GM06990 (cell line): ENCODE data around the gene NSD2.

Source experiments
- DNase-seq: peaks from one replicate; pipeline ENCODE4 v3.0.0-alpha.2; 2011; ENCODE audit not compliant: insufficient read length; ENCODE audit errors: extremely low read depth
- H3K27me3 ChIP-seq: replicated peaks from 2 replicates; pipeline ENCODE4 v1.6.0; 2011; ENCODE audit warnings: low read length; ENCODE audit not compliant: control insufficient read depth, insufficient read depth
- H3K36me3 ChIP-seq: 2 replicates; pipeline ENCODE4 v1.5.1; 2011; ENCODE audit warnings: low read length; ENCODE audit not compliant: control insufficient read depth, insufficient read depth
- H3K4me3 ChIP-seq: replicated peaks from 2 replicates; pipeline ENCODE4 v1.5.1; 2011; ENCODE audit warnings: low read depth, mild to moderate bottlenecking, control low read depth, low read length
- CTCF ChIP-seq: IDR thresholded peaks from 2 replicates; pipeline ENCODE4 v1.5.1; 2011; ENCODE audit warnings: low read length, control low read depth, mild to moderate bottlenecking, inconsistent platforms; ENCODE audit not compliant: insufficient read depth, poor library complexity, severe bottlenecking

NSD2 gene

DNA sequence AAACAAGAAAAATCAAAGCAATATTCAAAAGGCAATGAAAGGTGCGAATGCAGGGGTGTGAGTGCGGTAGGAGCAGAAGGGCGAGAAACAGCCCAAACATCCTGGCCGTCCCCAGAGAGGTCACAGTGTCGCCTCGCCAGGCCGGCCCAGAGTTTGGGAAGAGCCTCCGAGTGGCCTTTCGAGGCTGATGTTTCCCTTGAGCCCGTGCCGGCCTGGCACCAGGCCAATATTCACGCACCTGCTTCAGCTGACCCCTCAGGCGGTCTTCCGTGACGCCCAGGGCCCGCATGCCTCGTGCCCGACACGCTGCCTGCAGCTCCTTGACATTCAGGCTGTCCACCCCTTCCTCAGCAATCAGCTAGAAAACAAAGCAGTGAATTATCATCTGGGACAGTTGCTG is 45.9 kb upstream of the NSD2 start:
- no peak for DNase-seq
- no peak for TF ChIP-seq CTCF
- no peaks in the 10 kb centered on the region for H3K27me3 ChIP-seq
- no peak overlapping the region for H3K4me3 ChIP-seq
- peaks cover 33% of the 10 kb centered on the region for H3K36me3 ChIP-seq

- DNase-seq: no peak
- Histone ChIP-seq H3K27me3 (no peaks in the 10 kb centered on the region), H3K4me3 (no peak overlapping the region), H3K36me3 (peaks cover 33% of the 10 kb centered on the region)
- no peak for TF ChIP-seq CTCF
These were observed 44.5 kb upstream of the NSD2 start for GRCh38 chr4:1826531-1827350.

DNA sequence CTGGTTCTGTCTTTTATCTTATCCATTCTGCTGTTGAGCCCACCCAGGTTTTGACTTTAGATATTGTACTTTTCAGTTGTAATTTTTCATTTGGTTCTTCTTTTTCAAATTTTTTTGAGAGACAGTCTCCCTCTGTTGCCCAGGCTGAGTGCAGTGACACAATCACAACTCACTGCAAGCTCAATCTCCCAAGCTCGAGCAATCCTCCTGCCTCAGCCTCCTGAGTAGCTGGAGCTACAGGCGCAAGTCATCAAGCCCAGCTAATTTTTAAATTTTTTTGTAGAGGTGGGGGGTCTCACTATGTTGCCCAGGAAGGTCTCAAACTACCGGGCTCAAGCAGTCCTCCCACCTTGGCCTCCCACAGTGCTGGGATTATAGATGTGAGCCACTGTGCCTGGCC is 41.0 kb upstream of the NSD2 start:
- no peak for TF ChIP-seq CTCF
- no peak for DNase-seq
- no peak overlapping the region for H3K4me3 ChIP-seq
- peaks cover 24% of the 10 kb centered on the region for H3K36me3 ChIP-seq
- no peaks in the 10 kb centered on the region for H3K27me3 ChIP-seq

- Histone ChIP-seq H3K27me3 (no peaks in the 10 kb centered on the region), H3K4me3 (no peak overlapping the region), H3K36me3 (peaks cover 25% of the 10 kb centered on the region)
- DNase-seq: no peak
- no peak for TF ChIP-seq CTCF
These were observed 40.5 kb upstream of the NSD2 start for GRCh38 chr4:1830642-1831228.

DNA sequence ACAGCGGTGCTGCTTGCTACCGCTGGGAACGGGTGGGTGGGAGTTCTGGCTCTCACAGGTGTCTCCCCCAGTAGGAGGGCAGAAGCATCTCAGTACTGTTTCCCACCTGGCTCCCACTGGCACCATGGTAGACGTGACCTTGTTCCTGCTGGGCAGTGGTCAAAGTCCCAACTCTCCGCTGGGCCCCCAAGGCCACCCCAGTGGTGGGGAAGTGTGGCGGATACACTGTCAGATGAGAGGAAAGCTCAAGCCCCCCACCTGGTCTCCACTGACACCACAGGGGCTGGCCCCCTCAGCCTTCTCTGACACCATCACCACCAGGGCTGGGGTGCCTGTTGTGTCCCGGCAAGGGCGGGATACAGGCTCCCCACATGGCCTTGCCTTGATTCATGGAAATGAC is 39.9 kb upstream of the NSD2 start:
- H3K27me3 ChIP-seq: no peaks in the 10 kb centered on the region
- H3K4me3 ChIP-seq: no peak overlapping the region
- no peak for TF ChIP-seq CTCF
- peaks cover 25% of the 10 kb centered on the region for H3K36me3 ChIP-seq
- no peak for DNase-seq

DNA sequence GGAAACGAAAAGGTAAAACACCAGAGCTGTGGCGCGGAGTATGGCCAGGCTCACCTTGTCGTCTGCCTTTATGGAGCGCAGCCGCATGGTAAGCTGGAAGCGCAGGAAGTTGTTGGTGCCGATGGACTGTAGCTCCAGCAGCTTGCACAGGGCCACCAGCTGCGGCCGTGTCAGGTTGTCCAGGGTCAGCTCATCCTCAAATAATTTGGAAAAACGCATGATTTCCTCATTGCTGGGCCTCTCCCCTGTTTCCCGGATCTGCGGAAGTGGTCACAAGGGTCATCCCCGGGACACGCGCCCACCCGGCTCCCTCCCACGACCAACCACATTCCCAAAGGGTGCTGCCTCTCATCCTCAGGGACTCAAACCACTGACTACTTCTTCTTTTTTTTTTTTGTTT is 38.5 kb upstream of the NSD2 start:
- H3K4me3 ChIP-seq: no peak overlapping the region
- no peak for DNase-seq
- H3K36me3 ChIP-seq: peaks cover 29% of the 10 kb centered on the region
- no peak for TF ChIP-seq CTCF
- H3K27me3 ChIP-seq: no peaks in the 10 kb centered on the region
